Measurements from ENCODE around the gene SORD. TPM values are rescaled to one million over a fixed set of nuclear protein-coding genes. Genes with fewer than 3 reads are reported as not detected.
"Not testable (repeated sequence)": the region's sequence is repeated elsewhere in the genome, so short reads cannot be mapped to it uniquely, and the experiment has no call there.

Gene SORD
- total RNA-seq, 4 donors from 2014 or later = 3.3 to 6.6 (median 5.9) TPM

DNA sequence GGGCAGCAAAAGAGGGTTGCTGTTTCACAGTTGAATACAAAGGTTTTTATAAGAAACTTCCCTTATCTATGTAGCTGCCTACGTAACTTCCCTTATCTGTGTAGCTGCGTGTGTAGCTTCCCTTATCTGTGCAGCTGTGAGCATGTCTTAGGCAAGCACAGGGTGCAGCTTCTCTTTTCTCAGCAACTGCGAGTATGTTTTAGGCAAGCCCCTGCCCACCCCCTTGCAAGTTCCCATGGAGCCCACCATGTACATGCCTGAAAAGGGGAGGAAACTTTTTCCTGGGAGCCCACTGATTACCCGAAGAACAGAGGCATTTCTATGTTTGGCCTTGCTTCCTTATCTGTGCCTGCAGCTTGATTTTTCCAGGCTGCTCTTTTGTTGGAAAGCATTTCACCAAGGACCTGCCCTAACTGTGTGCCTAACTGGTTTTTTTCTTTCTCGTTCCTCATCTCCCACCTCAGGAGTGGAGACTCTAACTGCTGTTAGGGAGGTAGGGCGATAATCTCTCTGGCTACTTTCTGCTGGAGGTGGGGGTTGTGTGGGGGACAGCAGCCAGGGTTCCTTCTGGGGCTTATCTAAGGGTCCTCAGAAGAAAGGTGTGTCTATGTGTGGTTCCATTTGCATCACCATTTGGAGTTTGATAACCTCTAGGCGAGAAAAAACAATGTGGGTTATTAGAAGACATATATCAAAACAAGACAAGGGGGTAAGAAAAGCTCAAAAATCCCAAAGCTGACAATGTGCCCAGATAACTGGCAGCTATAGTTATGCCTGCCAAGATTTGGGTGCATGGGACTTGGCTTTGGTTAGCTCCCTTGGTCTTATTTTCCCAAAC is 26.0 kb downstream of the SORD start:
- H3K4me1 ChIP-seq = no peaks in the 10 kb centered on the region
- no peaks in the 10 kb centered on the region for H3K9me3 ChIP-seq
- H3K36me3 ChIP-seq = peaks cover 0 to 14% (median 10%) of the 10 kb centered on the region in 4 donors
- WGBS = 76% methylated on average over 7 of the region's 7 CpGs
- no peak for DNase-seq (ENCODE audit: extremely low spot score)
- no peak overlapping the region for H3K4me3 ChIP-seq
- intact Hi-C loops (cut with DNase I) = no loop called here
- TF ChIP-seq, protein P1, sequence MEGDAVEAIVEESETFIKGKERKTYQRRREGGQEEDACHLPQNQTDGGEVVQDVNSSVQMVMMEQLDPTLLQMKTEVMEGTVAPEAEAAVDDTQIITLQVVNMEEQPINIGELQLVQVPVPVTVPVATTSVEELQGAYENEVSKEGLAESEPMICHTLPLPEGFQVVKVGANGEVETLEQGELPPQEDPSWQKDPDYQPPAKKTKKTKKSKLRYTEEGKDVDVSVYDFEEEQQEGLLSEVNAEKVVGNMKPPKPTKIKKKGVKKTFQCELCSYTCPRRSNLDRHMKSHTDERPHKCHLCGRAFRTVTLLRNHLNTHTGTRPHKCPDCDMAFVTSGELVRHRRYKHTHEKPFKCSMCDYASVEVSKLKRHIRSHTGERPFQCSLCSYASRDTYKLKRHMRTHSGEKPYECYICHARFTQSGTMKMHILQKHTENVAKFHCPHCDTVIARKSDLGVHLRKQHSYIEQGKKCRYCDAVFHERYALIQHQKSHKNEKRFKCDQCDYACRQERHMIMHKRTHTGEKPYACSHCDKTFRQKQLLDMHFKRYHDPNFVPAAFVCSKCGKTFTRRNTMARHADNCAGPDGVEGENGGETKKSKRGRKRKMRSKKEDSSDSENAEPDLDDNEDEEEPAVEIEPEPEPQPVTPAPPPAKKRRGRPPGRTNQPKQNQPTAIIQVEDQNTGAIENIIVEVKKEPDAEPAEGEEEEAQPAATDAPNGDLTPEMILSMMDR (IDR thresholded peaks at IDR 0.05) = no peak
- TF ChIP-seq POLR2A (IDR thresholded peaks at IDR 0.05; ENCODE audit: low read depth) (no peak), POLR2AphosphoS5 (IDR thresholded peaks at IDR 0.05) (no peak)
- no peak overlapping the region for H3K27ac ChIP-seq (replicated peaks in 1 of 4)
- no peaks in the 10 kb centered on the region for H3K27me3 ChIP-seq

DNA sequence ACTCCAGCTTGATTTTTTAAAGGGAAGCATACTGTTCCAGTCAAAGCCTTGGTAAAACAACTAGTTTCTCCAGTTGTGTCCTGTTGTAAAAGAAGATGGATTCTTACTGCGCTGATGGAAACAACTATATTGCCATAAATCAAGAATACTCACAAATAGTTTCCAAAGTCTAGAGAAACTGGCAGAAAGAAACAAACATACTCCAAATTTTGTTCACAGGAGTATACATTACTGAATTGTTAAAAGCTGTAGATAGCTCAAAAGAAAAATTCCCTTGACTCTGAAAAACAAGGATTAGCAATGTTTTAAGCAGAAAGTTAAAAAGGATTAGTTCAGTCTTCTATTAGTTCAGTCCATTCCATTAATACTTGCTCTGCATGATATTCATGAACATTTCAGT is 27.6 kb downstream of the SORD start:
- 94% methylated on average over 1 of the region's 1 CpG for WGBS
- Histone ChIP-seq H3K27me3 (no peaks in the 10 kb centered on the region), H3K36me3 (peaks cover 0 to 14% (median 10%) of the 10 kb centered on the region in 4 donors), H3K4me1 (no peaks in the 10 kb centered on the region), H3K27ac (replicated peaks in 1 of 4) (no peak overlapping the region), H3K9me3 (no peaks in the 10 kb centered on the region), H3K4me3 (no peak overlapping the region)
- intact Hi-C loops (cut with DNase I) = no loop called here
- no peak for TF ChIP-seq EP300 (IDR thresholded peaks at IDR 0.05)
- TF ChIP-seq POLR2A (IDR thresholded peaks at IDR 0.05; ENCODE audit: low read depth) = no peak
- TF ChIP-seq, protein P1 (IDR thresholded peaks at IDR 0.05) = no peak
- TF ChIP-seq POLR2AphosphoS5 (IDR thresholded peaks at IDR 0.05) = no peak
- DNase-seq (ENCODE audit: extremely low spot score) = no peak

DNA sequence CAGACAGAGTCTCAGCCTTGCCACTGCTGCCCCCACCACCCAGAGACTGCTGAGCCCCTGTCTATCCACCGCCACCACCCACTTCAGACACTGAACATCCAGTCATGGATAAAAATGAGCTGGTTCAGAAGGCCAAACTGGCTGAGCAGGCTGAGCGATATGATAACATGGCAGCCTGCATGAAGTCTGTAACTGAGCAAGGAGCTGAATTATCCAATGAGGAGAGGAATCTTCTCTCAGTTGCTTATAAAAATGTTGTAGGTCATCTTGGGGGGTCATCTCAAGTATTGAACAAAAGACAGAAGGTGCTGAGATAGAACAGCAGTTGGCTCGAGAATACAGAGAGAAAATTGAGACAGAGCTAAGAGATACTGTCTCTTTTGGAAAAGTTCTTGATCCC is 29.7 kb downstream of the SORD start:
- H3K9me3 ChIP-seq; intact Hi-C loops (cut with DNase I); H3K27ac ChIP-seq (replicated peaks in 1 of 4); H3K4me1 ChIP-seq; H3K4me3 ChIP-seq; DNase-seq (ENCODE audit: extremely low spot score); H3K27me3 ChIP-seq; H3K36me3 ChIP-seq: not testable (repeated sequence)
- WGBS = 98% methylated on average over 3 of the region's 3 CpGs

DNA sequence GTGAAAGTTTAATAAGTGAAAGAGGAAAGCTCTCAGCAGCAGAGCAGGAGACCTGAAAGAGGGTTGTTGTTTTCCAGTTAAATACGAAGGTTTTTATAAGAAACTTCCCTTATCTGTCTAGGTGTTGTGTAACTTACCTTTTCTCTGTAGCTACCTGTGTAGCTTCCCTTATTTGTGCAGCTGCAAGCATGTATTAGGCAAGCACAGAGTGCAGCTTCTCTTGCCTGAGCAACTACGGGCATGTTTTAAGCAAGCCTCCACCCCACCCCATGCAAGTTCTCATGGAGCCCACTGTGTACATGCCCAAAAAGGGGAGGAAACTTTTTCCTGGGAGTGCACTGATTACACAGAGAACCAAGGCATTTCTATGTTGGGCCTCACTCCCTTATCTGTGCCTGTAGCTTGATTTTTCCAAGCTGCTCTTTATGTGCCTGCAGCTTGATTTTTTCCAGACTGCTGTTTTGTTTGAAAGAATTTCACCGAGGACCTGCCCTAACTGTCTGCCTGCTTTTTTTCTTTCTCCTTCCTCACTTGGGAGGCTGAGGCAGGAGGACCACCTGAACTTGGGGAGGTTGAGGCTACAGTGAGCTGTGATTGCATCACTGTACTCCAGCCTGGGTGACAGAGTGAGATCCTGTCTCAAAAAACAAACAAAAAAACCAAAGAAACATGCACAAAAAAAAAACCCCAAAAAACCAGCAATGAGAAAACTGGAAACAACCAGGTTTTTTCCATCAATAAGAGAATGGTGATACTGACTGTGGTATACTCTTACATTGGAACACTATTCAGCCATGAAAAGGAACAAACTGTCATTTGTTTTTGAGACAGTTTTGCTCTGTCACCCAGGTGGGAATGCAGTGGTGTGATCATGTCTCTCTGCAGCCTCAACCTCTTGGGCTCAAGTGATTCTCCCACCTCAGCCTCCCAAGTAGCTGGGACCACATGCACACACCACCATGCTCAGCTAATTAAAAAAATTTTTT is 36.0 kb downstream of the SORD start:
- H3K4me1 ChIP-seq; intact Hi-C loops (cut with DNase I); DNase-seq (ENCODE audit: extremely low spot score); H3K4me3 ChIP-seq; H3K9me3 ChIP-seq; H3K27me3 ChIP-seq; H3K36me3 ChIP-seq; H3K27ac ChIP-seq (replicated peaks in 1 of 4): not testable (repeated sequence)
- WGBS = 89% methylated on average over 3 of the region's 3 CpGs

DNA sequence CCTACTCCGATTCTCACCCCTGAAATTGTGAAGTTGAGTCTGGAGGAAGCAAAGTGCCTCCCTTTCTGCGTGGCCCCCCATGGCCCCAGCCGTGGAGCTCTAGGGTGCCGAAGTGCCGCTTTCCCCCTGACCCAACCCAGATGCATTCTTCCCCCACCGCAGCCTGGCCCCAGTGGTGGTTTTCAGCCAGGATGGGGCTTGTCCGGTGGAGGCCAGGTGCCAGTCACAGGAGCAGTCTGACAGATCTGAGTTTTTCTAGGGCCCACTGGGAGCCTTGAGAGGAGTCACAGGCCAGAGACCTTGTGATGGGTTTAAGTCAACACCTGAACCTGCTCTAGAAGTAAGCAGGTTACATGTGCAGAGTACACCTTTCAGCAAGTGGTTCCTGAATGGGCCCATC is 39.3 kb downstream of the SORD start:
- H3K36me3 ChIP-seq; H3K9me3 ChIP-seq; H3K4me3 ChIP-seq; H3K4me1 ChIP-seq; intact Hi-C loops (cut with DNase I); H3K27me3 ChIP-seq; H3K27ac ChIP-seq (replicated peaks in 1 of 4); DNase-seq (ENCODE audit: extremely low spot score): not testable (repeated sequence)
- WGBS = 94% methylated on average over 5 of the region's 7 CpGs

DNA sequence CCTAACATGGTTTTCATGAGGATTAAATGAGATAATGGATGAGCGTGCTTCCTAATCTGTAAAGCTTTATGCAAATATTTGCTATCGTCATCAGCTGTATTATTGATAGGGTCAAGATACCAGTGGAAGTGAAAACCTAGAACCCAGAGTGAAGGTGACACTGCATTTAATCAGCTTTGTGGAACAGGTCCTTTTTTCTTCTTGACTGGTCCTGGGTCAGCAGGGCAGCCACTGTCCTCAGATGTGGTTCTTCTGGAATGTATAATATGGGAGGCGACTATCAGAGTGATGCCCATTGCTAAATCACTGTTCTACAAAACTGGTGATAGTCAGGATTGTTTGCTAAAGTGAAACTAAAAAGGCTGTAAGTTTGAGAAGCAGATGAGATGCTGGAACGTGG is 41.4 kb downstream of the SORD start:
- TF ChIP-seq EP300 (IDR thresholded peaks at IDR 0.05) (no peak), POLR2AphosphoS5 (IDR thresholded peaks at IDR 0.05) (no peak), POLR2A (IDR thresholded peaks at IDR 0.05; ENCODE audit: low read depth) (no peak)
- TF ChIP-seq, protein P1 (IDR thresholded peaks at IDR 0.05) = no peak
- Histone ChIP-seq H3K9me3 (no peaks in the 10 kb centered on the region), H3K36me3 (peaks cover 0 to 7% (median 4%) of the 10 kb centered on the region in 4 donors), H3K27me3 (no peaks in the 10 kb centered on the region), H3K4me3 (no peak overlapping the region), H3K4me1 (no peaks in the 10 kb centered on the region), H3K27ac (replicated peaks in 1 of 4) (no peak overlapping the region)
- DNase-seq (ENCODE audit: extremely low spot score) = no peak
- intact Hi-C loops (cut with DNase I) = no loop called here
- 88% methylated on average over 4 of the region's 4 CpGs for WGBS

DNA sequence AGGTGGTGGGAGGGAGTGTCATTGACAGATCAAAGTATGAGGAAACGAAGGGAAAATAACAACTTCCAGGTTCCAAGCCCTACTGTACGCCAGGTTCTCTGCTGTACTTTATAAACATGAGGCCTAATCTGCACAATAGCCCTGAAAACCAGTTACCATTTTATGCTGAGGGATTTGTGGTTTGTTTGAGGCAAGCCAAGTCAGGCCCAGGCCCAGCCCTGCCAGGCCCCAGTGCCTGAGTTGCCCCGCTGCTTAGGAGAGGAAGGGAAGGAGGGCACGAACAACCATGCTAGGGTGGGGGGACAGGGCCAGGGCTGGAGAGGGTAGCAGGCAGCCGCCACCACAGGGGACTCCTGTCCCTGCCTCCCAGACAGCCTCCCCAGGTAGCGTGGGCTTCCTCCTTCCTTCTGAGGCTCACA is 47.0 kb downstream of the SORD start:
- H3K36me3 ChIP-seq = peaks cover 3 to 18% (median 7%) of the 10 kb centered on the region in 4 donors
- H3K9me3 ChIP-seq; H3K4me1 ChIP-seq; DNase-seq (ENCODE audit: extremely low spot score); H3K4me3 ChIP-seq; intact Hi-C loops (cut with DNase I); H3K27ac ChIP-seq (replicated peaks in 1 of 4); H3K27me3 ChIP-seq: not testable (repeated sequence)
- WGBS = 87% methylated on average over 3 of the region's 6 CpGs

DNA sequence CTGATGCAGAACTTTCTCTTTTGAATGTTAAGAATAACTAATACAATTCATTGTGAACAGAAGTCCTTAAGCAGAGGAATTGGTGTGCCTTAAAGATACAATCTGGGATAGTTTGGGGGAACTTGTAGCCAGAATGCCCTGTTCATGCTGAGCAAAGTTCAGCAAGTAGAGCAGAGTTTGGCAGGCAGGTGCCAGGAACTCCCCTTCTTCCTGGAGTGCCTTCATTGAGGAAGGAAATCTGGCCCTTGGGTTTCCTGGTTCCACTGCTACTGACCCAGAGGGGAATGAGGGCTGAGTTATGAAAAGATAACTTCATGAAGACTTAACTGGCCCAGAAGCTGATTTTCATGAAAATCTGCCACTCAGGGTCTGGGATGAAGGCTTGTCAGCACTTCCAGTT is 50.6 kb downstream of the SORD start:
- H3K4me3 ChIP-seq; H3K9me3 ChIP-seq; DNase-seq (ENCODE audit: extremely low spot score); H3K27ac ChIP-seq (replicated peaks in 1 of 4); intact Hi-C loops (cut with DNase I); H3K27me3 ChIP-seq; H3K4me1 ChIP-seq: not testable (repeated sequence)
- peaks cover 3 to 18% (median 7%) of the 10 kb centered on the region in 4 donors for H3K36me3 ChIP-seq

All from esophagus muscularis mucosa (tissue), 4 donors.